Measurements from ENCODE around the gene LAD1. TPM values are rescaled to one million over a fixed set of nuclear protein-coding genes. Genes with fewer than 3 reads are reported as not detected.

LAD1 gene
- polyA plus RNA-seq, 3 donors, result not detected

- DNase-seq, result no peak
- H3K9me3 ChIP-seq (replicated peaks in 1 of 2; ENCODE audit: control insufficient read depth in 1 of 2, insufficient read depth in 1 of 2, low read length in 2 of 2), result no peaks in the 10 kb centered on the region
- Mint-ChIP-seq H3K4me3 (no peak overlapping the region), H3K36me3 (no peaks in the 10 kb centered on the region), H3K27me3 (ENCODE audit: low read depth in 3 of 3) (peaks cover 5 to 9% (median 5%) of the 10 kb centered on the region in 3 donors), H3K27ac (no peak overlapping the region), H3K4me1 (no peaks in the 10 kb centered on the region), H3K9me3 (no peaks in the 10 kb centered on the region)
- H3K9ac ChIP-seq (ENCODE audit: insufficient read depth, low read length, poor library complexity, severe bottlenecking), result no peak overlapping the region
- no peak overlapping the region for H3K27ac ChIP-seq (ENCODE audit: low read depth in 1 of 2, low read length in 2 of 2)
- no peaks in the 10 kb centered on the region for H4K20me1 ChIP-seq (ENCODE audit: insufficient read depth, low read length)
- H3K4me1 ChIP-seq (ENCODE audit: control insufficient read depth in 1 of 2, insufficient read depth in 2 of 2, low read length in 2 of 2), result no peaks in the 10 kb centered on the region
- no peaks in the 10 kb centered on the region for H3K27me3 ChIP-seq (ENCODE audit: control insufficient read depth in 2 of 2, insufficient read depth in 2 of 2, low read length in 2 of 2)
- H3K36me3 ChIP-seq (replicated peaks in 1 of 2; ENCODE audit: control insufficient read depth in 1 of 2, insufficient read depth in 2 of 2, low read length in 2 of 2), result no peaks in the 10 kb centered on the region
- no peak for TF ChIP-seq CTCF (IDR thresholded peaks at IDR 0.05)
- H2AFZ ChIP-seq (ENCODE audit: insufficient read depth, low read depth, low read length, poor library complexity, severe bottlenecking), result no peak overlapping the region
- no peak overlapping the region for H3K4me3 ChIP-seq (replicated peaks in 1 of 3; ENCODE audit: low read depth in 2 of 3, low read length in 3 of 3)
- no peak overlapping the region for H3K4me2 ChIP-seq (replicated peaks; ENCODE audit: extremely low read depth, low read length, poor library complexity, severe bottlenecking)
- 90% methylated on average over 7 of the region's 8 CpGs for WGBS (ENCODE audit: insufficient coverage)
- intact Hi-C loops (cut with micrococcal nuclease), result no loop called here
- no peaks in the 10 kb centered on the region for H3K79me2 ChIP-seq (ENCODE audit: insufficient read depth, low read length)
These were observed 12.9 kb downstream of the LAD1 start for GRCh38 chr1:201386208-201386607.

DNA sequence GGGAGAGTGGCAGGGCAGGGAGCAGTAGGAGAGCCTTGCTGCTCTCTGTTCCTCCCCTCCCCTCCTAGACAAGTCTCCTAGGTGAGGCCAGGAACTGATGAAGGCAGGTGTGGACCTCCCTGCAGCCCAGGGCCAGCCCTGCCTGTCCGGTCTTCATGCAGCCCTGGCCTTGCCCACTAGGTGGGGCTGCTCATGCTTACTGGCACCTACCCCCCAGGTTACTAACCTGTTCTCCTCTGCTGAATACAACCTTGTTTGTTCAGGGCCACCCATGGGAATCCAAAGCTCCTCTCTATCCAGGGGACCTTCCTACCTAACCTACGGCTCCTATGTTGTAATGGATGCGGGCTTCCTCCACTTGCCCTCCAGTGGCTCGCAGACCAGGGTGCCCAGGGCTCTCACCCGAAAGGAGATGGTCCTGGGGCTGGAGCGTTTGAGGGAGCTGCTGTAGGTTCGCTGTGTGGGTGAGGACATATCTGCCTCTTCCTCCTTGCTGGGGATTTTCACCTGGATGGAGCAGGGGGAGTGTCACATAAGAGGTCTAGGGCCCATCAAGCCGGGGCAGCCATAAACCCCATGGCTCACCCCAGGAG is 13.7 kb downstream of the LAD1 start:
- TF ChIP-seq CTCF (IDR thresholded peaks at IDR 0.05), result peak; percentile 80
- H3K36me3 Mint-ChIP-seq, result no peaks in the 10 kb centered on the region
- no peaks in the 10 kb centered on the region for H3K4me1 Mint-ChIP-seq
- no peak overlapping the region for H3K4me3 Mint-ChIP-seq
- H3K4me2 ChIP-seq (replicated peaks; ENCODE audit: extremely low read depth, low read length, poor library complexity, severe bottlenecking), result no peak overlapping the region
- H4K20me1 ChIP-seq (ENCODE audit: insufficient read depth, low read length), result no peaks in the 10 kb centered on the region
- intact Hi-C loops (cut with micrococcal nuclease), result no loop called here
- H3K79me2 ChIP-seq (ENCODE audit: insufficient read depth, low read length), result no peaks in the 10 kb centered on the region
- no peak overlapping the region for H3K4me3 ChIP-seq (replicated peaks in 1 of 3; ENCODE audit: low read depth in 2 of 3, low read length in 3 of 3)
- no peak overlapping the region for H3K27ac Mint-ChIP-seq
- no peaks in the 10 kb centered on the region for H3K9me3 Mint-ChIP-seq
- H3K9me3 ChIP-seq (replicated peaks in 1 of 2; ENCODE audit: control insufficient read depth in 1 of 2, insufficient read depth in 1 of 2, low read length in 2 of 2), result no peaks in the 10 kb centered on the region
- H3K27me3 ChIP-seq (ENCODE audit: control insufficient read depth in 2 of 2, insufficient read depth in 2 of 2, low read length in 2 of 2), result no peaks in the 10 kb centered on the region
- H3K9ac ChIP-seq (ENCODE audit: insufficient read depth, low read length, poor library complexity, severe bottlenecking), result no peak overlapping the region
- no peak overlapping the region for H3K27ac ChIP-seq (ENCODE audit: low read depth in 1 of 2, low read length in 2 of 2)
- H3K27me3 Mint-ChIP-seq (ENCODE audit: low read depth in 3 of 3), result peaks cover 5 to 11% (median 5%) of the 10 kb centered on the region in 3 donors
- H3K4me1 ChIP-seq (ENCODE audit: control insufficient read depth in 1 of 2, insufficient read depth in 2 of 2, low read length in 2 of 2), result no peaks in the 10 kb centered on the region
- DNase-seq, result peak in 1 of 3 donors; percentile 11
- 67% methylated on average over 4 of the region's 8 CpGs for WGBS (ENCODE audit: insufficient coverage)
- no peaks in the 10 kb centered on the region for H3K36me3 ChIP-seq (replicated peaks in 1 of 2; ENCODE audit: control insufficient read depth in 1 of 2, insufficient read depth in 2 of 2, low read length in 2 of 2)
- no peak overlapping the region for H2AFZ ChIP-seq (ENCODE audit: insufficient read depth, low read depth, low read length, poor library complexity, severe bottlenecking)

All from CD14-positive monocyte (primary cell).